ENCODE measurements around the gene LCE1E. TPM values are rescaled to one million over a fixed set of nuclear protein-coding genes. Genes with fewer than 3 reads are reported as not detected.

Gene LCE1E
- total RNA-seq, 2 donors from 2014 or later, result not detected

DNA sequence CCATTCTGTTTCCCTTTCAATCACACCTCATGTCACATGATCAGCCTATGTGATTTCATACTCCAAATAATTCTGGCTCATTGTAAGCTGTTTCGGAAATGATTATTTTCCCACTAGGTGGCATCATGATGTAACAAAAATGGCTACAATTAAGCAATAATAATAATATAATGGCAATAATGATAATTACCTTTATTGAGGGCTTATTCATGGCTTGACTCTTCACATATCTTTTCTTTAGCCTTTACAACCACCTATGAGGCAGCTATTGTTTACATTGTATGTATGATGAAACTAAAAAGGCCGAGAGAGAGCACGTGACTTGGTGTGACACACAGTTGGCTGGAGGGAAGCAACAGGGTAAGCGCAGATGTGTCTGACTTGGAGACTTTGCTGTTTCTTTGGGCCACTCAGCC is 40.8 kb upstream of the LCE1E start:
- TF ChIP-seq, protein P1, sequence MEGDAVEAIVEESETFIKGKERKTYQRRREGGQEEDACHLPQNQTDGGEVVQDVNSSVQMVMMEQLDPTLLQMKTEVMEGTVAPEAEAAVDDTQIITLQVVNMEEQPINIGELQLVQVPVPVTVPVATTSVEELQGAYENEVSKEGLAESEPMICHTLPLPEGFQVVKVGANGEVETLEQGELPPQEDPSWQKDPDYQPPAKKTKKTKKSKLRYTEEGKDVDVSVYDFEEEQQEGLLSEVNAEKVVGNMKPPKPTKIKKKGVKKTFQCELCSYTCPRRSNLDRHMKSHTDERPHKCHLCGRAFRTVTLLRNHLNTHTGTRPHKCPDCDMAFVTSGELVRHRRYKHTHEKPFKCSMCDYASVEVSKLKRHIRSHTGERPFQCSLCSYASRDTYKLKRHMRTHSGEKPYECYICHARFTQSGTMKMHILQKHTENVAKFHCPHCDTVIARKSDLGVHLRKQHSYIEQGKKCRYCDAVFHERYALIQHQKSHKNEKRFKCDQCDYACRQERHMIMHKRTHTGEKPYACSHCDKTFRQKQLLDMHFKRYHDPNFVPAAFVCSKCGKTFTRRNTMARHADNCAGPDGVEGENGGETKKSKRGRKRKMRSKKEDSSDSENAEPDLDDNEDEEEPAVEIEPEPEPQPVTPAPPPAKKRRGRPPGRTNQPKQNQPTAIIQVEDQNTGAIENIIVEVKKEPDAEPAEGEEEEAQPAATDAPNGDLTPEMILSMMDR (IDR thresholded peaks at IDR 0.05), result no peak
- Histone ChIP-seq H3K36me3 (no peaks in the 10 kb centered on the region), H3K4me1 (ENCODE audit: control insufficient read depth in 1 of 2, low read depth in 2 of 2) (no peaks in the 10 kb centered on the region), H3K4me3 (no peak overlapping the region), H3K27ac (no peak overlapping the region), H3K9me3 (no peaks in the 10 kb centered on the region), H3K27me3 (replicated peaks; ENCODE audit: insufficient read depth) (no peaks in the 10 kb centered on the region)
- DNase-seq (ENCODE audit: low spot score) (no peak), ATAC-seq (ENCODE audit: insufficient number of reproducible peaks, low FRiP score, low read depth) (no peak)

DNA sequence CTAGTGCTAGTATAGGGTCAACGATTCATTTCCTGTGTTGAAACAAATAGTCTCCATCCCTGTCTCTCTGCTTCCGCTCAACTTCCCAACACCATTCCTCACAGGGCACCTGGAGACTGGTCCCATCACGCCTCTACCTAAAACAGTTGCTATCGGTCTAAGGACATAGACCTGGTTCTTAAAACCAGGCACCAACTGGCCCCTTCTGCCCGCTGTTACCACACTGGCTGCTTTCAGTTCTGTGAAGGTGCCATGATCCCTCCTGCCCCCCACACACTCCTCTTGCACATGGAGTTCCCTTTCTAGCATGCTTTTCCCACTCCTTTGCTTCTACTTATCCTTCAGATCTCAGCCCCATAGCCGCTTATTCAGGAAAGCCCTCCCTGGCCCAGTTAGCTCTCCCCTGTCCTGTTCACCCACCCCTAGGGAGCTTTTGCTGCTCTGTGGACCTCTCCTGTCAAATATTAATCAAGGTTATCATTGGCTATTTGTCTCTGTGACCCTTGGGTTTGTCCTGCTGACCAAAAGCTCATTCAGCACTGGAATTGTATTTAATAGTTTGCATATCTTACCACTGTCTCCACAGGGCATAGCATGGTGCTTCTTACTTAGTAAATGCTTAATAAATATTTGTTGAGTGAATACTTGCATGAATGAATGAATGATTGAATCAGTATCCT is 40.2 kb upstream of the LCE1E start:
- Histone ChIP-seq H3K27me3 (replicated peaks; ENCODE audit: insufficient read depth) (no peaks in the 10 kb centered on the region), H3K4me1 (ENCODE audit: control insufficient read depth in 1 of 2, low read depth in 2 of 2) (no peaks in the 10 kb centered on the region), H3K36me3 (no peaks in the 10 kb centered on the region), H3K4me3 (no peak overlapping the region), H3K27ac (no peak overlapping the region), H3K9me3 (no peaks in the 10 kb centered on the region)
- TF ChIP-seq, protein P1 (IDR thresholded peaks at IDR 0.05), result no peak
- ATAC-seq (ENCODE audit: insufficient number of reproducible peaks, low FRiP score, low read depth) (no peak), DNase-seq (ENCODE audit: low spot score) (no peak)

DNA sequence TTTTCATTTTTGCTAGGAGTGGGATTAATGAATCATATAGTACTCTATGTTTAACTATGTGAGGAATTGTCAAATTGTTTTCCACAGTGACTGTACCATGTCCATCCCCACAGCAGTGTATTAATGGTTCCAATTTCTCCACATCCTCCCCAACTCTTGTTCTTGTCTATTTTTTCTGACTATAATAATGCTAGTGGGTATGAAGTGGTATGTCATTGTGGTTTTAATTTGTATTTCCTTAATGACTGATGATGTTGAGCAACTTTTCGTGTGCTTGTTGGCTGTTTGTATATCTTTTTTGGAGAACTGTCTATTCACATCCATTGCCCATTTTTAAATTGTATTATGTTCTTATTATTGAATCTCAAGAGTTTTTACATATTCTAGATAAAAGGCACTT is 38.2 kb upstream of the LCE1E start:
- Histone ChIP-seq H3K4me1 (ENCODE audit: control insufficient read depth in 1 of 2, low read depth in 2 of 2) (no peaks in the 10 kb centered on the region), H3K27me3 (replicated peaks; ENCODE audit: insufficient read depth) (no peaks in the 10 kb centered on the region), H3K36me3 (no peaks in the 10 kb centered on the region), H3K4me3 (no peak overlapping the region), H3K27ac (no peak overlapping the region), H3K9me3 (no peaks in the 10 kb centered on the region)
- ATAC-seq (ENCODE audit: insufficient number of reproducible peaks, low FRiP score, low read depth) (no peak), DNase-seq (ENCODE audit: low spot score) (no peak)
- TF ChIP-seq, protein P1 (IDR thresholded peaks at IDR 0.05), result no peak

DNA sequence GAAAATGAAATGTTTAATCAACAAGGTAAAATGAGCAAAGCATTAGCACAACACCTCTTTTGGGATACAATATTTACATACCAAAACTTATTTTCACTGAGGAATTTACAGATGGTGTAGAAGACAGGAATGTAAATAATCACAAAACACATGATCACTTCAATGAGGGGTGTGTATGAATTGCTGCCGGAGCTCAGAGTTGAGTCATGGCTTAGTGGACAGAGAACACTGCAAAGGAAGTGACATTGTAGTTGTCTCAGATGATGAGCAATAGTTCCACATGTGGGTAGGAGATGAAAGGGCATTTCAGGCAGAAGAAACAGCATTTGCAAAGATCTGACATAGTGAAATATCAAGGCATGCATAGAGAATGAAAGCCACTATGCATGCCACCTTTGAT is 33.8 kb upstream of the LCE1E start:
- Histone ChIP-seq H3K27me3 (replicated peaks; ENCODE audit: insufficient read depth) (no peaks in the 10 kb centered on the region), H3K9me3 (no peaks in the 10 kb centered on the region), H3K36me3 (no peaks in the 10 kb centered on the region), H3K4me1 (ENCODE audit: control insufficient read depth in 1 of 2, low read depth in 2 of 2) (no peaks in the 10 kb centered on the region), H3K27ac (no peak overlapping the region), H3K4me3 (no peak overlapping the region)
- ATAC-seq (ENCODE audit: insufficient number of reproducible peaks, low FRiP score, low read depth), result no peak
- DNase-seq (ENCODE audit: low spot score), result no peak
- TF ChIP-seq, protein P1 (IDR thresholded peaks at IDR 0.05), result no peak

DNA sequence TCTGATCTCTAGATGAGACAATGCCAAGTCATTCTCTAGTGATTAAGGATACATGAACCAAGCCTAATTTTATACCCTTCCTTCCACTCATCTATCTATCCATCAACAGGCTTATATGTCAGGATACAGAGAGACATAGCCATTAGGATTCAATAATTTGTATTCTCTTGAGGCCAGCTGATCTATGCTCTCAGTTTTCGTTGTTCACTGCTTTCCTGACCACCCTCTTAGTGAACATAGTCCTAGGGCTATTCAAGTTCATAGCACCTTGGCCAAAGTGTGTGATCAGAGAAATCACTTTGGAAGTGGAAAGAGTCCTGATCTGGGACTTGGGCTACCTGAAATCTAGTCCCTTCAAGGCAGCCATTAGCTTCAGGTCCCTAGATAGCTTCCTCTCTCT is 32.5 kb upstream of the LCE1E start:
- Histone ChIP-seq H3K27me3 (replicated peaks; ENCODE audit: insufficient read depth) (no peaks in the 10 kb centered on the region), H3K36me3 (no peaks in the 10 kb centered on the region), H3K4me3 (no peak overlapping the region), H3K9me3 (no peaks in the 10 kb centered on the region), H3K27ac (no peak overlapping the region), H3K4me1 (ENCODE audit: control insufficient read depth in 1 of 2, low read depth in 2 of 2) (no peaks in the 10 kb centered on the region)
- ATAC-seq (ENCODE audit: insufficient number of reproducible peaks, low FRiP score, low read depth) (no peak), DNase-seq (ENCODE audit: low spot score) (no peak)
- TF ChIP-seq, protein P1 (IDR thresholded peaks at IDR 0.05), result no peak
